Keratinocyte (primary cell): ENCODE results near the gene AFAP1L2.

Experiments used
- CTCF ChIP-seq, 3 experiments: IDR thresholded peaks in 1 of 3; conservative IDR thresholded peaks in 1 of 3; optimal IDR thresholded peaks in 1 of 3; 2 replicates in 2 of 3; 3 replicates in 1 of 3; pipeline versions ENCODE3 to v1.5.1; 2011; ENCODE audit warnings: low read length in 3 of 3, mild to moderate bottlenecking in 3 of 3, moderate library complexity in 2 of 3, control low read depth in 1 of 3, inconsistent platforms in 1 of 3; ENCODE audit not compliant: insufficient read depth in 2 of 3; ENCODE audit errors: extremely low read depth in 1 of 3
- EZH2 ChIP-seq: IDR thresholded peaks from one replicate; pipeline ENCODE4 v1.6.1; 2012; ENCODE audit warnings: inconsistent platforms, mild to moderate bottlenecking, low read length, moderate library complexity

GRCh38 chr10:114430688-114431413 lies 26.5 kb upstream of the AFAP1L2 start:
- TF ChIP-seq CTCF (optimal IDR thresholded peaks at IDR 0.05 in 1 of 3, IDR thresholded peaks at IDR 0.05 in 1 of 3, conservative IDR thresholded peaks at IDR 0.05 in 1 of 3; ENCODE audit: extremely low read depth in 1 of 3, insufficient read depth in 2 of 3, low read length in 3 of 3) (no peak), EZH2 (no peak)
